HepG2 (cell line): ENCODE data around the gene PCSK2.

ENCODE experiments used
- FOSL1 ChIP-seq: sonication (generic); formaldehyde crosslinking; IDR thresholded peaks from 2 replicates; pipeline ENCODE4 v1.9.0; 2021; ENCODE audit warnings: missing genetic modification reagents, borderline replicate concordance
- ZFX ChIP-seq: sonication (generic); formaldehyde crosslinking; IDR thresholded peaks from 2 replicates; pipeline ENCODE4 v1.4.0; 2020; ENCODE audit warnings: mild to moderate bottlenecking, low read depth, missing genetic modification reagents, moderate library complexity
- ZNF724P ChIP-seq: sonication (generic); formaldehyde crosslinking; IDR thresholded peaks from 2 replicates; pipeline ENCODE4 v1.8.0; 2022; ENCODE audit warnings: missing genetic modification reagents, borderline replicate concordance
- TF ChIP-seq, protein P1 (sequence below): sonication (generic); formaldehyde crosslinking; IDR thresholded peaks from 2 replicates; pipeline ENCODE4 v1.8.1; 2023; ENCODE audit warnings: mild to moderate bottlenecking, missing genetic modification reagents, borderline replicate concordance

DNA sequence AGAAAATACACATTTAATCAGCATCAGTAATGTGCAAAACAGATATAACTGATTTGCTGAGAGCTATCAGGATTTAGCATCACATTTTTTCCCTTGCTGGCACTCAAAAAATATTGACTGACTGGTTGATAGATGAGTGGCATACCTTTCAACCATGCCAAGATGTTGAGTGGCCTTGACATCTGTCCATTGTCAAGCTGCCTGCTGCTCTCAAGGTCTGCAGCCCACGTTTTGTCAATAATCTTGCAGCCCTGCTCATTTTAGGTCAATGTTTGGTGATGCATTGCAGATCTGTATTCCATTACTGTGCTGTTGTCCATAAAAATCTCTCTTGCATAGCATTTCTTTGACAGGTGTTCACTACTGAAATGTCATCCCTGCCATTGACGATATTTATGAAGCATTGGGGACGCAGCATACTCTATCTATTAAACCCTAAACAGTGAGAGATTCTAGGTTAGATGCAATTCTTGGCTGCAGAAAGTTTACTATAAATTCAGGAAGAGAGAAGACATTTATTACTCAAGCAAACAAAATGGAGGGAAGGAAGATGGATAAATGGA is 192.7 kb downstream of the PCSK2 start:
- TF ChIP-seq FOSL1 (CRISPR knock-in tag) (no peak), ZNF724P (CRISPR knock-in tag) (no peak), ZFX (CRISPR knock-in tag) (no peak)
- TF ChIP-seq, protein P1, sequence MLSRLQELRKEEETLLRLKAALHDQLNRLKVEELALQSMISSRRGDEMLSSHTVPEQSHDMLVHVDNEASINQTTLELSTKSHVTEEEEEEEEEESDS (CRISPR knock-in tag): no peak
